Stimulated activated CD4-positive, alpha-beta T cell treated with anti-CD3 and anti-CD28 coated beads, Interleukin-15, amount 100 ng/mL, for 1 hour (primary cell): Measurements from ENCODE around the gene RNASET2.
A peak's percentile ranks its signal among the peaks of the same experiment; 100 is the strongest.
"Not testable (repeated sequence)": the region's sequence is repeated elsewhere in the genome, so short reads cannot be mapped to it uniquely, and the experiment has no call there.

Source experiments
- DNase-seq, 2 donors: peaks; one replicate each; pipeline ENCODE4 v3.0.0-alpha.2; 2020; ENCODE audit warnings: low read depth in 1 of 2, low spot score in 1 of 2

Gene RNASET2

GRCh38 chr6:166948724-166949123 is 7.6 kb downstream of the RNASET2 start:
- DNase-seq, result not testable (repeated sequence)

- DNase-seq, result no peak
Observed at GRCh38 chr6:166947251-166947650, 9.1 kb downstream of the RNASET2 start.

- DNase-seq, result no peak
Observed at GRCh38 chr6:166946125-166946524, 10.2 kb downstream of the RNASET2 start.

- DNase-seq, result no peak
Observed at GRCh38 chr6:166944666-166945256, 11.6 kb downstream of the RNASET2 start.

- peak; percentile 23 to 32 for DNase-seq
Observed at GRCh38 chr6:166942393-166943168, 13.8 kb downstream of the RNASET2 start.

- no peak for DNase-seq
Observed at GRCh38 chr6:166940643-166941068, 15.7 kb downstream of the RNASET2 start.

GRCh38 chr6:166939894-166940293 is 16.5 kb downstream of the RNASET2 start:
- DNase-seq, result no peak

DNA sequence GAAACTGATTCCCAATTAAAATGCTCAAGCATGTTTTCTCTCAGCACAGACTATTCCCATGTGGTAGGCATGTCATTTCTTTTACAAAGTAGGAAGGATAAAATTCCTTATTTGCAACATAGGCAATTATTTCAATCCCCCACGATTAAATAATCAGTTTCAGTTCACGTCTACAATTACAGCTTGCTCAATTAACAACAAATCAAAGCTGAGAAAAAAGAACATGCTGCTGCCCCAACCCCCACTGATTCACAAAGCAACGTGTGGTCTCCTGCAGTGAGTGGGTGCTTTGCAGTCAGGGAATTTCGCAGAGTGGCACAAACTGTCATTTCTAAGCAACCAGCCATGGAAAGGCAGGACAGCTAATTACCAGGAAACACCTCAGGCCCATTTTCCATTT is 17.0 kb downstream of the RNASET2 start:
- no peak for DNase-seq

- DNase-seq, result no peak
Observed at GRCh38 chr6:166938704-166939103, 17.6 kb downstream of the RNASET2 start.

DNA sequence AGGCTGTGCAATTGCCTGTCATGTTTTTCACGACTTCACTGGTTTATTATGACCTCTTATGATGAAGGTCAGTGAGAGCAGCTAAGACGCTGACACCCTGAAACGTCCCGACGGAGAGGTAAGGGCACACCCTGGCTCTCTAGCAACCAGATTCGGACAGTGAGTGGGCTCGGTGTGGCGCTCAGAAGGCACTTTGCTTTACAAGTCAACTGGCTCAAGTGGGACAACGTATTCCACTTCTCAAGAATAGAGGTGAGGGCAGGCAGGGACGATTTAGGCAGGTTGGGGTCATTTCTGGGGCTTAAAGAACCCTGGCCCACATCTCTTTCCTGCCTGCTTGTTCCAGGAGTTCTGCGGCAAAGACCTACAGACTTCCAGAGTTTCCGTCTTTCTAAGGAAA is 18.2 kb downstream of the RNASET2 start:
- no peak for DNase-seq

DNA sequence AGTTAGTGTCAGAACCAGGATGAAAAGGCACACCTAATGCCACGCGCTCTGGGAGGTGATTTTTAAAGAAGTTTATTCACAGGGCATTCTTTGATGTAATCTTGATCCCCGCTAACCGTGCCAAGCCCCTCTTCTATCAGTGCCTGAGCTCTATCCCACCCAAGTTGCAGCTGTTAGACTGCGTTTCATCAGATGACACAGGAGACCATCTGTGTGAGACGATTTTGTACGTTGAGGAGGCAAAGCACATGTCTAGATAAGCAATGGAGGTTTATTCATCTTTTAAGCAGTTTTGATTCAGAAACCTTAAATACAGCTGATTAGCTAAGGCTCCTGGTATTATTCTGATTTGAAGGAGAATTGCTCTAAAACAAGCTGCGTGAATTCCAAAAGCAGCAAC is 18.6 kb downstream of the RNASET2 start:
- DNase-seq, result no peak

GRCh38 chr6:166936079-166936787 is 20.1 kb downstream of the RNASET2 start:
- no peak for DNase-seq

GRCh38 chr6:166935353-166935752 is 21.0 kb downstream of the RNASET2 start:
- DNase-seq, result no peak

- DNase-seq, result no peak
Observed at GRCh38 chr6:166934174-166934573, 22.2 kb downstream of the RNASET2 start.

GRCh38 chr6:166933396-166933795 is 23.0 kb downstream of the RNASET2 start:
- DNase-seq, result no peak

GRCh38 chr6:166932616-166933015 is 23.7 kb downstream of the RNASET2 start:
- no peak for DNase-seq

- DNase-seq, result no peak
Observed at GRCh38 chr6:166932116-166932515, 24.2 kb downstream of the RNASET2 start.

GRCh38 chr6:166931426-166931970 is 24.9 kb downstream of the RNASET2 start:
- no peak for DNase-seq

GRCh38 chr6:166930354-166930891 is 25.9 kb downstream of the RNASET2 start:
- no peak for DNase-seq

DNA sequence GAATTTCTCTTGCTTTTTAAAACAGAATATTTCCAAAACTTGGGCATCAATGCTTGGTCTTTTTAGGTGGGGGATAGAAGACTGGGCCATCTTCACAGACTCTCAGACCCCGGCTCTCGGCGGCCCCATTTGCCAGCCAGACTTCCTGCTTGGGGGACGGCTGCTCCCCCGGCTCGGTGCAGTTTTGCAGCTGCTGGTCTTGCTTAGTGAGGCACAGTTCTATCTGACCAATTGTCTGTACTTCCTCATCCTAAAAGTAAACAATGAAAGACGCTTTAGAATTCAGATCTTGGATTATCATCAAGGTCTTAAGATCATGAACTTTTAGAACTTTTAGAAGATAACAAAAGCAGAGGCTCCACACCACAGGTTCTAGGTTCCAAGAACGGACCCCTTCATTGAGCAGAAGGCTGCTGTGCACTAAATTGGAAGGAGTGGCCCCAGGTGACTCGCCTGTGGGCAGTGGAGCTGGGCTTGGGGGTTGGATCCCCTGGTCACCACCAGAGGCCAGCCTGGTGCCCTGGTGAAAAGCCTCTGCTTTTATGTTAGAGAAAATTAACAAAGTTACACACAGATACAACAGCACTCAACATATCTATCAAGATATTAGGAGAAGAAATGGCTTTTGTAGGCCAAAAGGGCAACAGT is 26.7 kb downstream of the RNASET2 start:
- no peak for DNase-seq
